SK-N-SH (cell line): ENCODE data around the gene SCAMP2. TPM values are rescaled to one million over a fixed set of nuclear protein-coding genes. Genes with fewer than 3 reads are reported as not detected.

Experiments
- CTCF ChIA-PET: fragments of 300-600, 350-600 bp; formaldehyde crosslinking; extraction: SDS; loops from one replicate; lab custom pipeline; 2021; lab: Yijun Ruan, JAX
- POLR2A ChIA-PET: fragments of 350-600 bp; sonication (Branson Sonifier 250); formaldehyde crosslinking; extraction: SDS; loops from one replicate; lab custom pipeline; 2020; ENCODE audit warnings: antibody characterized with exemption, inconsistent platforms; lab: Yijun Ruan, JAX
- DNase-seq: peaks from one replicate; pipeline ENCODE4 v3.0.0; 2012
- H2AFZ ChIP-seq: fragments of 200-600 bp; sonication (generic); 2 replicates; pipeline ENCODE4 v1.8.1; 2016; ENCODE audit warnings: antibody characterized with exemption, mild to moderate bottlenecking, low read depth
- H3F3A ChIP-seq: fragments of 200-600 bp; sonication (generic); replicated peaks from 2 replicates; pipeline ENCODE3; 2016; ENCODE audit warnings: antibody characterized with exemption, mild to moderate bottlenecking; ENCODE audit not compliant: insufficient read depth
- H3K27ac ChIP-seq, 2 experiments: fragments of 200-500 bp in 1 of 2; fragments of 200-600 bp in 1 of 2; sonication (Bioruptor generic) in 1 of 2; sonication (generic), shearing (Covaris generic) in 1 of 2; 2 replicates each; pipeline versions ENCODE4 v1.5.1 to v1.6.1; 2014 to 2016; ENCODE audit warnings: low read depth in 2 of 2, inconsistent platforms in 1 of 2, low read length in 1 of 2, mild to moderate bottlenecking in 1 of 2, mixed read lengths in 1 of 2
- H3K27me3 ChIP-seq: fragments of 200-600 bp; sonication (generic), shearing (Covaris generic); 2 replicates; pipeline ENCODE4 v1.6.1; 2016; ENCODE audit warnings: mixed run types; ENCODE audit not compliant: insufficient read depth
- H3K36me3 ChIP-seq, 2 experiments: fragments of 200-500 bp in 1 of 2; fragments of 200-600 bp in 1 of 2; sonication (Bioruptor generic) in 1 of 2; sonication (generic) in 1 of 2; replicated peaks in 1 of 2; 2 replicates each; pipeline versions ENCODE3 to v1.5.1; 2014 to 2016; ENCODE audit warnings: low read length in 1 of 2, mild to moderate bottlenecking in 1 of 2; ENCODE audit not compliant: insufficient read depth in 2 of 2, control insufficient read depth in 1 of 2
- H3K4me1 ChIP-seq, 2 experiments: fragments of 200-500 bp in 1 of 2; fragments of 200-600 bp in 1 of 2; sonication (Bioruptor generic) in 1 of 2; sonication (generic), shearing (Covaris generic) in 1 of 2; 2 replicates each; pipeline versions ENCODE4 v1.5.1 to v1.6.1; 2014 to 2016; ENCODE audit warnings: low read depth in 1 of 2, low read length in 1 of 2, mixed run types in 1 of 2; ENCODE audit not compliant: insufficient read depth in 2 of 2, control insufficient read depth in 1 of 2
- H3K4me2 ChIP-seq: fragments of 200-600 bp; sonication (generic), shearing (Covaris generic); 2 replicates; pipeline ENCODE4 v1.6.1; 2017; ENCODE audit warnings: mixed run types
- H3K4me3 ChIP-seq, 2 experiments: fragments of 200-500 bp in 1 of 2; fragments of 200-600 bp in 1 of 2; sonication (Bioruptor generic) in 1 of 2; sonication (generic), shearing (Covaris generic) in 1 of 2; 2 replicates each; pipeline versions ENCODE4 v1.5.1 to v1.8.1; 2014 to 2016; ENCODE audit warnings: low read depth in 2 of 2, inconsistent platforms in 1 of 2, low read length in 1 of 2, mild to moderate bottlenecking in 1 of 2, mixed read lengths in 1 of 2, moderate library complexity in 1 of 2
- H3K79me2 ChIP-seq: fragments of 200-600 bp; sonication (generic); 2 replicates; pipeline ENCODE4 v1.8.1; 2017; ENCODE audit warnings: mild to moderate bottlenecking; ENCODE audit not compliant: insufficient read depth
- H3K9ac ChIP-seq: fragments of 200-600 bp; sonication (generic); 2 replicates; pipeline ENCODE4 v1.6.1; 2017; ENCODE audit warnings: mixed run types
- H3K9me2 ChIP-seq: fragments of 200-600 bp; sonication (generic); 2 replicates; pipeline ENCODE4 v1.6.1; 2017; ENCODE audit warnings: mixed run types
- H3K9me3 ChIP-seq: fragments of 200-600 bp; sonication (generic); 2 replicates; pipeline ENCODE4 v1.6.1; 2017; ENCODE audit warnings: mixed run types, mild to moderate bottlenecking, moderate library complexity
- H4K20me1 ChIP-seq: fragments of 200-600 bp; sonication (generic); 2 replicates; pipeline ENCODE4 v1.6.1; 2017; ENCODE audit warnings: mild to moderate bottlenecking, mixed run types; ENCODE audit not compliant: insufficient read depth
- CHD2 ChIP-seq: fragments of 150-350 bp; IDR thresholded peaks from 2 replicates; pipeline ENCODE4 v1.6.1; 2018; ENCODE audit warnings: low read length; ENCODE audit not compliant: partially characterized antibody
- FOSL2 ChIP-seq: IDR thresholded peaks from 2 replicates; pipeline ENCODE4 v1.4.0; 2012; ENCODE audit warnings: low read depth, mild to moderate bottlenecking, moderate library complexity, borderline replicate concordance
- FOXJ3 ChIP-seq: sonication (generic); formaldehyde crosslinking; IDR thresholded peaks from 2 replicates; pipeline ENCODE4 v1.5.1; 2020; ENCODE audit warnings: mild to moderate bottlenecking, missing genetic modification reagents
- GABPA ChIP-seq: IDR thresholded peaks from 2 replicates; pipeline ENCODE4 v1.4.0; 2012; ENCODE audit warnings: low read depth, mild to moderate bottlenecking
- SMC3 ChIP-seq: IDR thresholded peaks from 2 replicates; pipeline ENCODE4 v1.6.1; 2012; ENCODE audit warnings: low read depth, low read length, improper control_type of control experiment
- YY1 ChIP-seq: IDR thresholded peaks from 2 replicates; pipeline ENCODE4 v1.4.0; 2012; ENCODE audit warnings: low read depth, mild to moderate bottlenecking
- WGBS: methylation state at CpG from one replicate; pipeline ENCODE4 v1.1.6; 2017; ENCODE audit warnings: low lambda C conversion rate; 5-methylcytosine and 5-hydroxymethylcytosine counted together
- polyA plus RNA-seq, 3 experiments: library from polyadenylated mRNA; depleted of rRNA; stranded (reverse); fragments of >200 nt; gene quantifications; 2 replicates each; pipeline ENCODE4 v1.2.3, GENCODE V29; 2012
- TF ChIP-seq, protein P1 (sequence below): IDR thresholded peaks from 2 replicates; pipeline ENCODE4 v1.4.0; 2012; ENCODE audit warnings: low read depth, borderline replicate concordance
- TF ChIP-seq, protein P2 (sequence below): IDR thresholded peaks from 2 replicates; pipeline ENCODE4; 2012
- TF ChIP-seq, protein P3 (sequence below): IDR thresholded peaks from 2 replicates; pipeline ENCODE4 v1.6.1; 2012; ENCODE audit warnings: mild to moderate bottlenecking, low read depth, low read length, moderate library complexity

Gene SCAMP2
- polyA plus RNA-seq, 1 of the 3 experiments (the other 2 are of a cell fraction), result 88.1 TPM

DNA sequence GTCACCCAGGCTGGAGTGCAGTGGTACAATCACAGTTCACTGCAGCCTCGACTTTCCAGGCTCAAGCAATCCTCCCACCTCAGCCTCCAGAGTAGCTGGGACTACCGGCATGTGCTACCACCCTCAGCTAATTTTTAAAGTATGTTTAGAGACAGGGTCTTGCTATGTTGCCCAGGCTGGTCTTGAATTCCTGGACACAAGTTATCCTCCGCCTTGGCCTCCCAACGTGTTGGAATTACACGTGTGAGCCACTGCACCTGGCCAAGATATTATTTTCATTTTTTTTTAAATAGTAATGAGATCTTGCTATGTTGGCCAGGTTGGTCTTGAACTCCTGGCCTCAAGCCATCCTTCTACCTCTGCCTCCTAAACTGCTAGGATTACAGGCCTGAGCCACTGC, 12.3 kb upstream of the SCAMP2 start:
- Histone ChIP-seq H3K9me3 (no peaks in the 10 kb centered on the region), H3K79me2 (no peaks in the 10 kb centered on the region; the same call in 1 of the 2 replicates), H3K4me3 (no peak overlapping the region), H2AFZ (no peak overlapping the region), H3K4me2 (no peak overlapping the region), H3F3A (no peaks in the 10 kb centered on the region), H4K20me1 (no peaks in the 10 kb centered on the region), H3K9me2 (no peaks in the 10 kb centered on the region), H3K4me1 (peaks cover 0 to 8% of the 10 kb centered on the region in 2 experiments; a peak in 1 of 4 replicates), H3K9ac (no peak overlapping the region), H3K36me3 (no peaks in the 10 kb centered on the region), H3K27me3 (no peaks in the 10 kb centered on the region), H3K27ac (no peak overlapping the region)
- POLR2A ChIA-PET, result no interaction called here
- WGBS, result 63% methylated on average over 5 of the region's 5 CpGs
- DNase-seq, result no peak
- TF ChIP-seq FOXJ3 (CRISPR knock-in tag), result no peak
- no peak for TF ChIP-seq CHD2
- no peak for TF ChIP-seq GABPA
- TF ChIP-seq, protein P1, sequence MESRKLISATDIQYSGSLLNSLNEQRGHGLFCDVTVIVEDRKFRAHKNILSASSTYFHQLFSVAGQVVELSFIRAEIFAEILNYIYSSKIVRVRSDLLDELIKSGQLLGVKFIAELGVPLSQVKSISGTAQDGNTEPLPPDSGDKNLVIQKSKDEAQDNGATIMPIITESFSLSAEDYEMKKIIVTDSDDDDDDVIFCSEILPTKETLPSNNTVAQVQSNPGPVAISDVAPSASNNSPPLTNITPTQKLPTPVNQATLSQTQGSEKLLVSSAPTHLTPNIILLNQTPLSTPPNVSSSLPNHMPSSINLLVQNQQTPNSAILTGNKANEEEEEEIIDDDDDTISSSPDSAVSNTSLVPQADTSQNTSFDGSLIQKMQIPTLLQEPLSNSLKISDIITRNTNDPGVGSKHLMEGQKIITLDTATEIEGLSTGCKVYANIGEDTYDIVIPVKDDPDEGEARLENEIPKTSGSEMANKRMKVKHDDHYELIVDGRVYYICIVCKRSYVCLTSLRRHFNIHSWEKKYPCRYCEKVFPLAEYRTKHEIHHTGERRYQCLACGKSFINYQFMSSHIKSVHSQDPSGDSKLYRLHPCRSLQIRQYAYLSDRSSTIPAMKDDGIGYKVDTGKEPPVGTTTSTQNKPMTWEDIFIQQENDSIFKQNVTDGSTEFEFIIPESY, result no peak
- no peak for TF ChIP-seq YY1
- no peak for TF ChIP-seq SMC3
- TF ChIP-seq, protein P2, sequence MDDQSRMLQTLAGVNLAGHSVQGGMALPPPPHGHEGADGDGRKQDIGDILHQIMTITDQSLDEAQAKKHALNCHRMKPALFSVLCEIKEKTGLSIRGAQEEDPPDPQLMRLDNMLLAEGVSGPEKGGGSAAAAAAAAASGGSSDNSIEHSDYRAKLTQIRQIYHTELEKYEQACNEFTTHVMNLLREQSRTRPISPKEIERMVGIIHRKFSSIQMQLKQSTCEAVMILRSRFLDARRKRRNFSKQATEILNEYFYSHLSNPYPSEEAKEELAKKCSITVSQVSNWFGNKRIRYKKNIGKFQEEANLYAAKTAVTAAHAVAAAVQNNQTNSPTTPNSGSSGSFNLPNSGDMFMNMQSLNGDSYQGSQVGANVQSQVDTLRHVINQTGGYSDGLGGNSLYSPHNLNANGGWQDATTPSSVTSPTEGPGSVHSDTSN, result no peak
- TF ChIP-seq, protein P3, sequence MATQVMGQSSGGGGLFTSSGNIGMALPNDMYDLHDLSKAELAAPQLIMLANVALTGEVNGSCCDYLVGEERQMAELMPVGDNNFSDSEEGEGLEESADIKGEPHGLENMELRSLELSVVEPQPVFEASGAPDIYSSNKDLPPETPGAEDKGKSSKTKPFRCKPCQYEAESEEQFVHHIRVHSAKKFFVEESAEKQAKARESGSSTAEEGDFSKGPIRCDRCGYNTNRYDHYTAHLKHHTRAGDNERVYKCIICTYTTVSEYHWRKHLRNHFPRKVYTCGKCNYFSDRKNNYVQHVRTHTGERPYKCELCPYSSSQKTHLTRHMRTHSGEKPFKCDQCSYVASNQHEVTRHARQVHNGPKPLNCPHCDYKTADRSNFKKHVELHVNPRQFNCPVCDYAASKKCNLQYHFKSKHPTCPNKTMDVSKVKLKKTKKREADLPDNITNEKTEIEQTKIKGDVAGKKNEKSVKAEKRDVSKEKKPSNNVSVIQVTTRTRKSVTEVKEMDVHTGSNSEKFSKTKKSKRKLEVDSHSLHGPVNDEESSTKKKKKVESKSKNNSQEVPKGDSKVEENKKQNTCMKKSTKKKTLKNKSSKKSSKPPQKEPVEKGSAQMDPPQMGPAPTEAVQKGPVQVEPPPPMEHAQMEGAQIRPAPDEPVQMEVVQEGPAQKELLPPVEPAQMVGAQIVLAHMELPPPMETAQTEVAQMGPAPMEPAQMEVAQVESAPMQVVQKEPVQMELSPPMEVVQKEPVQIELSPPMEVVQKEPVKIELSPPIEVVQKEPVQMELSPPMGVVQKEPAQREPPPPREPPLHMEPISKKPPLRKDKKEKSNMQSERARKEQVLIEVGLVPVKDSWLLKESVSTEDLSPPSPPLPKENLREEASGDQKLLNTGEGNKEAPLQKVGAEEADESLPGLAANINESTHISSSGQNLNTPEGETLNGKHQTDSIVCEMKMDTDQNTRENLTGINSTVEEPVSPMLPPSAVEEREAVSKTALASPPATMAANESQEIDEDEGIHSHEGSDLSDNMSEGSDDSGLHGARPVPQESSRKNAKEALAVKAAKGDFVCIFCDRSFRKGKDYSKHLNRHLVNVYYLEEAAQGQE, result no peak
- TF ChIP-seq FOSL2, result no peak
- CTCF ChIA-PET, result interaction anchor here (1.2 kb wide), 1 partner anchor 16 kb away, joined by 3 read pairs; no protein-coding TSS in a partner anchor
